HG03457 (cell line): Measurements from ENCODE around the gene PCDHGB3.

ENCODE experiments used
- ATAC-seq: cut with Tn5 transposase; IDR thresholded peaks from one replicate; pipeline ENCODE4 v1.9.1; 2021; ENCODE audit warnings: moderate number of reproducible peaks; ENCODE audit not compliant: unreplicated experiment

The PCDHGB3 gene

DNA sequence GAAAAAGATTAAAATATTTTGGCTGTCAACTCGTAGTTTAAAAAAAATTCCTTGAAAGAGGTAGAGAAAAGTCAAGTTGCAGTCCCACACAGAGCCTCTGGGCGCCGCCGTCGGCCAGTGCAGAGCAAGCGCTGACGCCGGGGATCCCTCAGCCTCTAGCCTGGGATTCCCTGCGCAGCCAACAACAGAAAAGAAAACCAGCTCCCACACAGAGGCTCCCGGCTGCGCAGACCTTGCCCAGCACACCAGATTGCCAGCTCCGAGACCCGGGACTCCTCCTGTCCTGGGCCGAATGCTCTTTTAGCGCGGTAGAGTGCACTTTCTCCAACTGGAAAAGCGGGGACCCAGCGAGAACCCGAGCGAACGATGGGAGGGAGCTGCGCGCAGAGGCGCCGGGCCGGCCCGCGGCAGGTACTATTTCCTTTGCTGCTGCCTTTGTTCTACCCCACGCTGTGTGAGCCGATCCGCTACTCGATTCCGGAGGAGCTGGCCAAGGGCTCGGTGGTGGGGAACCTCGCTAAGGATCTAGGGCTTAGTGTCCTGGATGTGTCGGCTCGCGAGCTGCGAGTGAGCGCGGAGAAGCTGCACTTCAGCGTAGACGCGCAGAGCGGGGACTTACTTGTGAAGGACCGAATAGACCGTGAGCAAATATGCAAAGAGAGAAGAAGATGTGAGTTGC lies 47.6 kb downstream of the PCDHGB3 start, which contains the start of gene PCDHGB7:
TSS of gene PCDHGB7 (plus strand) at position 184 of the 679 bp plus-strand sequence. CDS start at position 367, 183 bp downstream.
- ATAC-seq = peak; percentile 45

- no peak for ATAC-seq
Measured at GRCh38 chr5:141419074-141419880, 49.2 kb downstream of the PCDHGB3 start.

DNA sequence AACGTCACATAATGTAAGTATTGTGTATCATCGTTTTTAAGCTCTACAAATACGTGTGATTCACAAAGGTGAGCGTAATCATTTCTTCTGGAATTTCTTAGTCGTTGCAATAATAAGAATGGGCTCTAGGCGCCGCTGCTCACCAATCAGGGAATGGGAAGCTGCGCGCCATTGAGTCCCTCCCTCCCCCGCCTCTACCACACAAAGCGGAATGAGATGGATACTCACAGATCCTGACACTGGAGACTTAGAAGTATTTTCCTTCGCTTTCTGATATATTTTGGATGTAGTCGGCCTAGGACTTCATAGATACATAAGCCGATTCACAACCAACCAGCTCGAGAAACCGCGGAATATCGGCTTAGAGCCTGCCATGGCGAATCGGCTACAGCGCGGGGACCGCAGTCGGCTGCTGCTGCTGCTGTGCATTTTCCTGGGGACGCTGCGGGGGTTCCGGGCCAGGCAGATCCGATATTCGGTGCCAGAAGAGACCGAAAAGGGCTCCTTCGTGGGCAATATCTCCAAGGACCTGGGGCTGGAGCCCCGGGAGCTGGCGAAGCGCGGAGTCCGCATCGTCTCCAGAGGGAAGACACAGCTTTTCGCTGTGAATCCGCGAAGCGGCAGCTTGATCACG lies 50.9 kb downstream of the PCDHGB3 start, which contains the start of gene PCDHGA11:
TSS of gene PCDHGA11 (plus strand) at position 197 of the 634 bp plus-strand sequence. CDS start at position 374, 177 bp downstream.
- ATAC-seq = no peak

GRCh38 chr5:141421489-141421855 lies 51.4 kb downstream of the PCDHGB3 start:
- ATAC-seq = no peak
